Stimulated activated CD4-positive, alpha-beta T cell treated with anti-CD3 and anti-CD28 coated beads, Interleukin-1b, Interleukin-23, amount 100 ng/mL, for 4 hours (primary cell): ENCODE measurements around the gene PTPRS.
A peak's percentile ranks its signal among the peaks of the same experiment; 100 is the strongest.
"Not testable (repeated sequence)": the region's sequence is repeated elsewhere in the genome, so short reads cannot be mapped to it uniquely, and the experiment has no call there.

Experiments
- DNase-seq, 2 donors: peaks; one replicate each; pipeline ENCODE4 v3.0.0-alpha.2; 2020; ENCODE audit warnings: low read depth in 2 of 2

Gene PTPRS

GRCh38 chr19:5340637-5341447, at the start of gene PTPRS:
TSS of gene PTPRS (minus strand) at chr19:5340812. CDS start at chr19:5286140, 54,672 bp downstream.
- peak; percentile 54 to 60 for DNase-seq

GRCh38 chr19:5389353-5389752, 48.7 kb upstream of the PTPRS start:
- DNase-seq = no peak

- no peak for DNase-seq
These were observed 46.9 kb upstream of the PTPRS start for GRCh38 chr19:5387472-5387871.

- DNase-seq = no peak
These were observed 46.2 kb upstream of the PTPRS start for GRCh38 chr19:5386841-5387240.

- DNase-seq = not testable (repeated sequence)
These were observed 40.6 kb upstream of the PTPRS start for GRCh38 chr19:5381197-5381596.

GRCh38 chr19:5380215-5380919, 39.8 kb upstream of the PTPRS start:
- no peak for DNase-seq

GRCh38 chr19:5376928-5377327, 36.3 kb upstream of the PTPRS start:
- DNase-seq = no peak

- DNase-seq = no peak
These were observed 32.1 kb upstream of the PTPRS start for GRCh38 chr19:5372572-5373200.

- peak; percentile 8 to 44 for DNase-seq
These were observed 29.4 kb upstream of the PTPRS start for GRCh38 chr19:5369962-5370367.

GRCh38 chr19:5369304-5369703, 28.7 kb upstream of the PTPRS start:
- DNase-seq = no peak

GRCh38 chr19:5367530-5368133, 27.0 kb upstream of the PTPRS start:
- DNase-seq = no peak

GRCh38 chr19:5365905-5366304, 25.3 kb upstream of the PTPRS start:
- DNase-seq = no peak

GRCh38 chr19:5364674-5365073, 24.1 kb upstream of the PTPRS start:
- DNase-seq = no peak

- not testable (repeated sequence) for DNase-seq
These were observed 21.2 kb upstream of the PTPRS start for GRCh38 chr19:5361839-5362238.

- DNase-seq = no peak
These were observed 20.8 kb upstream of the PTPRS start for GRCh38 chr19:5361407-5361806.

GRCh38 chr19:5360003-5360780, 19.6 kb upstream of the PTPRS start:
- no peak for DNase-seq

- no peak for DNase-seq
These were observed 17.7 kb upstream of the PTPRS start for GRCh38 chr19:5358173-5358800.

GRCh38 chr19:5357584-5357983, 17.0 kb upstream of the PTPRS start:
- DNase-seq = no peak

GRCh38 chr19:5356918-5357317, 16.3 kb upstream of the PTPRS start:
- no peak for DNase-seq

- no peak for DNase-seq
These were observed 15.8 kb upstream of the PTPRS start for GRCh38 chr19:5356428-5356827.

- DNase-seq = no peak
These were observed 15.1 kb upstream of the PTPRS start for GRCh38 chr19:5355693-5356092.
